ENCODE measurements around the gene LAMC3. TPM values are rescaled to one million over a fixed set of nuclear protein-coding genes. Genes with fewer than 3 reads are reported as not detected.

Gene LAMC3
- polyA plus RNA-seq, 1 of the 3 experiments (the other 2 are of a cell fraction) = 0.07 TPM

DNA sequence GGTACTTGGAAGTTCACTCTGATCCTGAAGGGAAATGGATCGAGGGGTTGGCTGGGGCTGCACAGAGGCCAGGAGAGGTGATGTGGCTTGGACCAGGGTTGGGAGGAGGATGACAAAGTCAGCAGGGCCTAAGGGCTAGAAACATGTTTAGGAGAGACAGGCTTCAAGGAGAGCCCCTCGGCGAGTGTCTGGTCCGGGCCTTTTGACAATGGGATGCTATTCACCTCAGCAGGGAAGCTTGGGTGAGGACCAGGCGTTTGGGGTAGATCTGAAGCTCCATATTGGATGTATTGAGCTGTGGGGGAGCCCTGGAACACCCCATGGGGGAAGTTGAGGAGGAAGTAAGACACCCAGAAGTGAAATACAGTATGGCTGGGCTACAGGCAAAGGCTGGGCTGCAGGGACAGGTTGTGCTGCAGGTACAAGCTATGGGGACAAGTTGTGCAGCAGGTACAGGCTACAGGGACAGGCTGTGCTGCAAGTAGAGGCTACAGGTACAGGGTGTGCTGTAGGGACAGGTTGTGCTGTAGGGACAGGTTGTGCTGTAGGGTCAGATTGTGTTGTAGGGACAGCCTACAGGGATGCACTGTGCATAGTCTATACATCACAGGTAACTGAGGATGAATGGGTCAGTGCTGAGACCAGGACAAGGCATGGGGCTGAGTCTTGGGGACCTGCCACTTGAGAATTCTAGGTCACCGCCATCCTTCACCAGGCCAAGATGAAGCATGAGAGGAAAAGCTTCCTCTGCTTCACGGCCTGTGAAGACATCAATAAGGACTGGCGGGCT lies 47.3 kb upstream of the LAMC3 start:
- no peak overlapping the region for H2AFZ ChIP-seq (ENCODE audit: low read depth)
- peak overlapping the region; percentile 41; the same call in 1 of the 2 replicates for H3K4me2 ChIP-seq
- 92% methylated on average over 8 of the region's 8 CpGs for WGBS (ENCODE audit: low lambda C conversion rate)
- peaks cover 6 to 8% of the 10 kb centered on the region in 2 experiments; a peak in 3 of 4 replicates for H3K4me1 ChIP-seq (ENCODE audit: control insufficient read depth in 1 of 2, insufficient read depth in 2 of 2, low read depth in 1 of 2, low read length in 1 of 2)
- H3K9me3 ChIP-seq = no peaks in the 10 kb centered on the region
- H3K9ac ChIP-seq = no peak overlapping the region
- no peaks in the 10 kb centered on the region for H3K9me2 ChIP-seq
- CTCF ChIA-PET = no interaction called here
- H3K27me3 ChIP-seq (ENCODE audit: insufficient read depth) = no peaks in the 10 kb centered on the region
- H3K79me2 ChIP-seq (ENCODE audit: insufficient read depth) = no peaks in the 10 kb centered on the region
- no peak for DNase-seq
- H3K36me3 ChIP-seq (replicated peaks in 1 of 2; ENCODE audit: control insufficient read depth in 1 of 2, insufficient read depth in 2 of 2, low read length in 1 of 2) = no peaks in the 10 kb centered on the region
- H3F3A ChIP-seq (replicated peaks; ENCODE audit: insufficient read depth) = peaks cover 5% of the 10 kb centered on the region
- no peak overlapping the region for H3K27ac ChIP-seq (ENCODE audit: low read depth in 2 of 2, low read length in 1 of 2)
- no peak for TF ChIP-seq EP300 (IDR thresholded peaks at IDR 0.05; ENCODE audit: borderline replicate concordance in 1 of 2, low read depth in 1 of 2, low read length in 1 of 2)
- TF ChIP-seq SMC3 (IDR thresholded peaks at IDR 0.05; ENCODE audit: low read depth, low read length) = no peak
- TF ChIP-seq TCF12 (IDR thresholded peaks at IDR 0.05) = no peak
- no peak for TF ChIP-seq ELF1 (IDR thresholded peaks at IDR 0.05)
- TF ChIP-seq RFX5 (IDR thresholded peaks at IDR 0.05; ENCODE audit: low read length) = no peak
- TF ChIP-seq CHD2 (IDR thresholded peaks at IDR 0.05; ENCODE audit: low read length, partially characterized antibody) = no peak
- TF ChIP-seq, protein P1, sequence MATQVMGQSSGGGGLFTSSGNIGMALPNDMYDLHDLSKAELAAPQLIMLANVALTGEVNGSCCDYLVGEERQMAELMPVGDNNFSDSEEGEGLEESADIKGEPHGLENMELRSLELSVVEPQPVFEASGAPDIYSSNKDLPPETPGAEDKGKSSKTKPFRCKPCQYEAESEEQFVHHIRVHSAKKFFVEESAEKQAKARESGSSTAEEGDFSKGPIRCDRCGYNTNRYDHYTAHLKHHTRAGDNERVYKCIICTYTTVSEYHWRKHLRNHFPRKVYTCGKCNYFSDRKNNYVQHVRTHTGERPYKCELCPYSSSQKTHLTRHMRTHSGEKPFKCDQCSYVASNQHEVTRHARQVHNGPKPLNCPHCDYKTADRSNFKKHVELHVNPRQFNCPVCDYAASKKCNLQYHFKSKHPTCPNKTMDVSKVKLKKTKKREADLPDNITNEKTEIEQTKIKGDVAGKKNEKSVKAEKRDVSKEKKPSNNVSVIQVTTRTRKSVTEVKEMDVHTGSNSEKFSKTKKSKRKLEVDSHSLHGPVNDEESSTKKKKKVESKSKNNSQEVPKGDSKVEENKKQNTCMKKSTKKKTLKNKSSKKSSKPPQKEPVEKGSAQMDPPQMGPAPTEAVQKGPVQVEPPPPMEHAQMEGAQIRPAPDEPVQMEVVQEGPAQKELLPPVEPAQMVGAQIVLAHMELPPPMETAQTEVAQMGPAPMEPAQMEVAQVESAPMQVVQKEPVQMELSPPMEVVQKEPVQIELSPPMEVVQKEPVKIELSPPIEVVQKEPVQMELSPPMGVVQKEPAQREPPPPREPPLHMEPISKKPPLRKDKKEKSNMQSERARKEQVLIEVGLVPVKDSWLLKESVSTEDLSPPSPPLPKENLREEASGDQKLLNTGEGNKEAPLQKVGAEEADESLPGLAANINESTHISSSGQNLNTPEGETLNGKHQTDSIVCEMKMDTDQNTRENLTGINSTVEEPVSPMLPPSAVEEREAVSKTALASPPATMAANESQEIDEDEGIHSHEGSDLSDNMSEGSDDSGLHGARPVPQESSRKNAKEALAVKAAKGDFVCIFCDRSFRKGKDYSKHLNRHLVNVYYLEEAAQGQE (IDR thresholded peaks at IDR 0.05; ENCODE audit: low read depth, low read length) = no peak
- no peak for TF ChIP-seq TAF1 (IDR thresholded peaks at IDR 0.05; ENCODE audit: borderline replicate concordance, low read depth, low read length)
- no peak for TF ChIP-seq FOXJ3 (CRISPR knock-in tag; IDR thresholded peaks at IDR 0.05)
- TF ChIP-seq JUND (IDR thresholded peaks at IDR 0.05) = no peak
- TF ChIP-seq, protein P2, sequence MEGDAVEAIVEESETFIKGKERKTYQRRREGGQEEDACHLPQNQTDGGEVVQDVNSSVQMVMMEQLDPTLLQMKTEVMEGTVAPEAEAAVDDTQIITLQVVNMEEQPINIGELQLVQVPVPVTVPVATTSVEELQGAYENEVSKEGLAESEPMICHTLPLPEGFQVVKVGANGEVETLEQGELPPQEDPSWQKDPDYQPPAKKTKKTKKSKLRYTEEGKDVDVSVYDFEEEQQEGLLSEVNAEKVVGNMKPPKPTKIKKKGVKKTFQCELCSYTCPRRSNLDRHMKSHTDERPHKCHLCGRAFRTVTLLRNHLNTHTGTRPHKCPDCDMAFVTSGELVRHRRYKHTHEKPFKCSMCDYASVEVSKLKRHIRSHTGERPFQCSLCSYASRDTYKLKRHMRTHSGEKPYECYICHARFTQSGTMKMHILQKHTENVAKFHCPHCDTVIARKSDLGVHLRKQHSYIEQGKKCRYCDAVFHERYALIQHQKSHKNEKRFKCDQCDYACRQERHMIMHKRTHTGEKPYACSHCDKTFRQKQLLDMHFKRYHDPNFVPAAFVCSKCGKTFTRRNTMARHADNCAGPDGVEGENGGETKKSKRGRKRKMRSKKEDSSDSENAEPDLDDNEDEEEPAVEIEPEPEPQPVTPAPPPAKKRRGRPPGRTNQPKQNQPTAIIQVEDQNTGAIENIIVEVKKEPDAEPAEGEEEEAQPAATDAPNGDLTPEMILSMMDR (IDR thresholded peaks at IDR 0.05) = no peak
- no peak for TF ChIP-seq RAD21 (IDR thresholded peaks at IDR 0.05; ENCODE audit: low read length)
- no peak for TF ChIP-seq MXI1 (IDR thresholded peaks at IDR 0.05; ENCODE audit: low read depth, low read length)
- TF ChIP-seq, protein P3, sequence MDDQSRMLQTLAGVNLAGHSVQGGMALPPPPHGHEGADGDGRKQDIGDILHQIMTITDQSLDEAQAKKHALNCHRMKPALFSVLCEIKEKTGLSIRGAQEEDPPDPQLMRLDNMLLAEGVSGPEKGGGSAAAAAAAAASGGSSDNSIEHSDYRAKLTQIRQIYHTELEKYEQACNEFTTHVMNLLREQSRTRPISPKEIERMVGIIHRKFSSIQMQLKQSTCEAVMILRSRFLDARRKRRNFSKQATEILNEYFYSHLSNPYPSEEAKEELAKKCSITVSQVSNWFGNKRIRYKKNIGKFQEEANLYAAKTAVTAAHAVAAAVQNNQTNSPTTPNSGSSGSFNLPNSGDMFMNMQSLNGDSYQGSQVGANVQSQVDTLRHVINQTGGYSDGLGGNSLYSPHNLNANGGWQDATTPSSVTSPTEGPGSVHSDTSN (IDR thresholded peaks at IDR 0.05) = no peak
- H3K4me3 ChIP-seq (ENCODE audit: low read depth in 2 of 2, low read length in 1 of 2) = no peak overlapping the region
- POLR2A ChIA-PET = no interaction called here
- no peaks in the 10 kb centered on the region for H4K20me1 ChIP-seq (ENCODE audit: insufficient read depth)

All from SK-N-SH (cell line).